Kidney (tissue), 14 donors: ENCODE measurements around the gene ACTL7B. TPM values are rescaled to one million over a fixed set of nuclear protein-coding genes. Genes with fewer than 3 reads are reported as not detected.

ENCODE experiments used
- DNase-seq, 5 donors: peaks; one replicate each; pipeline ENCODE4 v3.0.0-alpha.2; 2013 to 2020
- FAIRE-seq: peaks from 2 replicates; lab custom pipeline; 2012; peaks lifted over from hg19 to GRCh38; lab: Jason Lieb, UNC
- H3K27ac ChIP-seq, 2 donors: one replicate each; pipeline ENCODE4 v1.7.0; 2013; ENCODE audit warnings: low read depth in 2 of 2, low read length in 2 of 2, inconsistent platforms in 1 of 2
- H3K27me3 ChIP-seq: one replicate; pipeline ENCODE4 v1.7.1; 2013; ENCODE audit warnings: low read length, inconsistent platforms; ENCODE audit not compliant: control insufficient read depth, insufficient read depth
- H3K36me3 ChIP-seq, 3 donors: one replicate each; pipeline versions ENCODE4 v1.7.0 to v1.7.1; 2013; ENCODE audit warnings: low read length in 3 of 3, control low read depth in 1 of 3, inconsistent platforms in 1 of 3; ENCODE audit not compliant: insufficient read depth in 3 of 3, control insufficient read depth in 2 of 3
- H3K4me1 ChIP-seq, 3 donors: one replicate each; pipeline versions ENCODE4 v1.7.0 to v1.7.1; 2013; ENCODE audit warnings: low read length in 3 of 3, inconsistent platforms in 1 of 3, low read depth in 1 of 3; ENCODE audit not compliant: control insufficient read depth in 2 of 3, insufficient read depth in 2 of 3
- H3K4me3 ChIP-seq, 3 donors: one replicate each; pipeline versions ENCODE4 v1.7.0 to v1.8.1; 2013; ENCODE audit warnings: low read length in 3 of 3, control low read depth in 1 of 3, inconsistent platforms in 1 of 3
- H3K9ac ChIP-seq, 3 donors: one replicate each; pipeline versions ENCODE4 v1.7.0 to v1.7.1; 2013; ENCODE audit warnings: low read length in 3 of 3, control low read depth in 1 of 3, inconsistent platforms in 1 of 3
- H3K9me3 ChIP-seq, 3 donors: one replicate each; pipeline versions ENCODE4 v1.7.0 to v1.7.1; 2013; ENCODE audit warnings: low read length in 3 of 3, control low read depth in 1 of 3, inconsistent platforms in 1 of 3; ENCODE audit not compliant: control insufficient read depth in 2 of 3, insufficient read depth in 1 of 3
- intact Hi-C: fragments of 100-400 bp; cut with DNase I; formaldehyde crosslinking; loops from one replicate; pipeline ENCODE4 v1.11.1; 2022
- polyA plus RNA-seq: library from polyadenylated mRNA; stranded (reverse); fragments of 350-450 nt; fragmentation: Illumina TruSeq; extraction: RNeasy Lipid Tissue Mini Kit (QIAGEN cat#74804); gene quantifications from one replicate; pipeline ENCODE4 v1.2.3, GENCODE V29; 2014; ENCODE audit warnings: low read depth, low replicate concordance; ENCODE audit not compliant: insufficient read depth
- total RNA-seq: library from RNA; stranded (reverse); fragmentation: NEBNext Ultra II Directional; extraction: Animal tissue kit (Norgen Biotek cat#: 25700); gene quantifications from one replicate; pipeline ENCODE4 v1.2.1, GENCODE V29; 2021
- TF ChIP-seq, protein P1 (sequence below): IDR thresholded peaks from 3 replicates; pipeline ENCODE4 v1.5.1; 2012; ENCODE audit warnings: mild to moderate bottlenecking, moderate library complexity, borderline replicate concordance; ENCODE audit not compliant: insufficient read depth; ENCODE audit errors: extremely low read depth
- donor health status: control.
- donor health status: control.
- donor health status: control.
- donor health status: control.
- donor health status: control.
- donor health status: DM: yes; HTN: yes; CAD: no.
- donor health status: Normal renal cell carcinoma (clear cell type).

ACTL7B gene
- total and polyA plus RNA-seq, 2 donors from 2014 or later: not detected

DNA sequence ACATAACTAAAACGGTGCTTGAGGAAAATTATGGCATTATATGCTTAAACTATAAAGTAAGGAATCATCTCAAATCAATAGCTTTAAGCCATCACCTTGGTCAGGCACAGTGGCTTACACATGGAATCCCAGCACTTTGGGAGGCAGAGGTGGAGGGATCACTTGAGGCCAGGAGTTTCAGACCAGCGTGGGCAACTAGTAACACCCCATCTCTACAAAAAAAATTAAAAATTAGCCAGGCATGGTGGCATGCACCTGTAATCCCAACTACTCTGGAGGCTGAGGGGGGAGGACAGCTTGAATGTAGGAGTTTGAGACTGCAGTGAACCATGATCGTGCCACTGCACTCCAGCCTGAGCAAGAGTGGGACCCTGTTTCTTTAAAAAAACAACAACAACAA lies 28.9 kb upstream of the ACTL7B start:
- Histone ChIP-seq H3K36me3 (peaks cover 0 to 13% (median 12%) of the 10 kb centered on the region in 3 donors), H3K9me3 (no peaks in the 10 kb centered on the region), H3K27me3 (no peaks in the 10 kb centered on the region), H3K27ac (no peak overlapping the region), H3K4me3 (no peak overlapping the region), H3K9ac (no peak overlapping the region), H3K4me1 (no peaks in the 10 kb centered on the region)
- TF ChIP-seq, protein P1, sequence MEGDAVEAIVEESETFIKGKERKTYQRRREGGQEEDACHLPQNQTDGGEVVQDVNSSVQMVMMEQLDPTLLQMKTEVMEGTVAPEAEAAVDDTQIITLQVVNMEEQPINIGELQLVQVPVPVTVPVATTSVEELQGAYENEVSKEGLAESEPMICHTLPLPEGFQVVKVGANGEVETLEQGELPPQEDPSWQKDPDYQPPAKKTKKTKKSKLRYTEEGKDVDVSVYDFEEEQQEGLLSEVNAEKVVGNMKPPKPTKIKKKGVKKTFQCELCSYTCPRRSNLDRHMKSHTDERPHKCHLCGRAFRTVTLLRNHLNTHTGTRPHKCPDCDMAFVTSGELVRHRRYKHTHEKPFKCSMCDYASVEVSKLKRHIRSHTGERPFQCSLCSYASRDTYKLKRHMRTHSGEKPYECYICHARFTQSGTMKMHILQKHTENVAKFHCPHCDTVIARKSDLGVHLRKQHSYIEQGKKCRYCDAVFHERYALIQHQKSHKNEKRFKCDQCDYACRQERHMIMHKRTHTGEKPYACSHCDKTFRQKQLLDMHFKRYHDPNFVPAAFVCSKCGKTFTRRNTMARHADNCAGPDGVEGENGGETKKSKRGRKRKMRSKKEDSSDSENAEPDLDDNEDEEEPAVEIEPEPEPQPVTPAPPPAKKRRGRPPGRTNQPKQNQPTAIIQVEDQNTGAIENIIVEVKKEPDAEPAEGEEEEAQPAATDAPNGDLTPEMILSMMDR: no peak
- no peak for FAIRE-seq
- intact Hi-C loops: no loop called here
- no peak for DNase-seq

DNA sequence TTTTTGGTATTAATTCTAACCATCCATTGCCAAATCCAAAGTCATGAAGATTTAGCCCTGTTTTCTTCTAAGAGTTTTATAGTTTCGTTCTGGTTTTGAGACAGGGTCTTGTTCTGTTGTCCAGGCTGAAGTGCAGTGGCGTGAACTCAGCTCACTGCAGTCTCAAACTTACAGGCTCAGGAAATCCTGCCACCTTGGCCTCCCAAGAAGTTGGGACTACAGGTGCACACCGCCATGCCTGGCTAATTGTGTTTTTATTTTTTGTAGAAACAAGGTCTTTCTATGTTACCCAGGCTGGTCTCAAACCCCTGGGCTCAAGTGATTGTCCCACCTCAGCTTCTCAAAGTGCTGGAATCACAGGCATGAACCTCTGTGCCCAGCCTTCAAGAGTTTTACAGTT lies 27.3 kb upstream of the ACTL7B start:
- H3K27ac ChIP-seq: no peak overlapping the region
- peaks cover 6 to 25% (median 19%) of the 10 kb centered on the region in 3 donors for H3K36me3 ChIP-seq
- H3K9me3 ChIP-seq: no peaks in the 10 kb centered on the region
- H3K9ac ChIP-seq: no peak overlapping the region
- H3K4me3 ChIP-seq: no peak overlapping the region
- DNase-seq: no peak
- no peak for FAIRE-seq
- TF ChIP-seq, protein P1: no peak
- no peaks in the 10 kb centered on the region for H3K27me3 ChIP-seq
- H3K4me1 ChIP-seq: no peaks in the 10 kb centered on the region
- intact Hi-C loops: no loop called here

DNA sequence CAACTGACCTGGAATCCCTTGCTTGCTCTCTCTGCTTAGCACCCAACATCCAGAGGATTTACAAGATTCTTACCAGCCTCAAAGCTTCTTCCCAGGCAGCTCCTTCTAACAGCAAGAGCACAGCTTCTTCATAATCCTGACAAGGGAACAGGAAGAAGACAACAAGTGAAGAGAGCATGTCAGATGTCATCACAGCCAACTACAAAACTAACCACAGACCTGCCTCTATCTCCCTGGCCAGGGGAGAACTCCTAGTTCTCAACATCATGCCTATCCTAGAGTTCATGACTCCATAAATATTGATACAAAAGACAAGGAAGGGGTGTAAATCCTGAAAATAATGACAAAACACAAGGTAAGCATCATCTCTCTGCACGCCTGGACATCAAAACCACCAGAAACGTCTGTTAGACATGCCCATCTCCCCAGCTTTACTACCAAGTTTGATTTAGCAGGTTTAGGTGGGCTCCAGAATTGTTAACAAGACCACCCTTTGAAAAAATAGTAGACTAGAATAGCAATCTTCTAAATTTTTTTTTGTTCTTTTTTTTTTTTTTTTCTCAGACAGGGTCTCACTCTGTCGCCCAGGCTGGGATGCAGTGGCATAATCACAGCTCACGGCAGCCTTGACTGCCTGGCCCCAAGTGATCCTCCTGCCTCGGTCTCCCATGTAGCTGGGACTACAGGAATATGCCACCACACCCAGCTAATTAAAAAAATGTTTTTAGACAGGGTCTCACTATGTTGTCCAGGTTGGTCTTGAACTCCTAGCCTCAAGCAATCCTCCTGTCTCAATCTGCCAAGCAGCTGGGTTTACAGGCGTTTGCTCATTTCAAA lies 26.5 kb upstream of the ACTL7B start:
- Histone ChIP-seq H3K9me3 (no peaks in the 10 kb centered on the region), H3K27ac (no peak overlapping the region), H3K4me3 (no peak overlapping the region), H3K36me3 (peaks cover 6 to 27% (median 26%) of the 10 kb centered on the region in 3 donors), H3K9ac (no peak overlapping the region), H3K4me1 (no peaks in the 10 kb centered on the region), H3K27me3 (no peaks in the 10 kb centered on the region)
- FAIRE-seq: no peak
- intact Hi-C loops: no loop called here
- TF ChIP-seq, protein P1: no peak
- DNase-seq: no peak
